K562 (cell line): ENCODE results near the gene TYSND1.

Source experiments
- ARHGAP35 ChIP-seq: fragments of 450-650 bp; IDR thresholded peaks from 2 replicates; pipeline ENCODE4 v1.6.1; 2018; ENCODE audit not compliant: partially characterized antibody
- CBX3 ChIP-seq, 2 experiments: IDR thresholded peaks; 1 replicate in 1 of 2; 2 replicates in 1 of 2; pipeline ENCODE4 v1.6.1; 2012; ENCODE audit warnings: inconsistent platforms in 2 of 2, low read length in 2 of 2, borderline replicate concordance in 1 of 2, control low read depth in 1 of 2
- CREM ChIP-seq: IDR thresholded peaks from 2 replicates; pipeline ENCODE4 v1.6.1; 2014; ENCODE audit warnings: antibody characterized with exemption, low read depth
- CTCF ChIP-seq, 3 experiments: IDR thresholded peaks in 2 of 3; conservative IDR thresholded peaks in 1 of 3; 2 replicates each; pipeline ENCODE4 v1.5.1; 2011 to 2012; ENCODE audit warnings: low read length in 3 of 3, mild to moderate bottlenecking in 3 of 3, control low read depth in 2 of 3, improper control_type of control experiment in 1 of 3, inconsistent platforms in 1 of 3, low read depth in 1 of 3, mixed read lengths in 1 of 3, moderate library complexity in 1 of 3; ENCODE audit not compliant: insufficient read depth in 2 of 3
- E2F8 ChIP-seq: fragments of 450-650 bp; IDR thresholded peaks from 2 replicates; pipeline ENCODE4 v1.7.1; 2018; ENCODE audit warnings: mild to moderate bottlenecking, low read depth; ENCODE audit not compliant: partially characterized antibody
- EZH2 ChIP-seq: IDR thresholded peaks from 2 replicates; pipeline ENCODE4 v1.6.1; 2012; ENCODE audit warnings: low read depth, mild to moderate bottlenecking, inconsistent platforms, low read length, borderline replicate concordance
- FOXK1 ChIP-seq: sonication (generic); formaldehyde crosslinking; IDR thresholded peaks from 2 replicates; pipeline ENCODE4 v1.8.0; 2022; ENCODE audit warnings: missing genetic modification reagents, mild to moderate bottlenecking, borderline replicate concordance
- HNRNPH1 ChIP-seq: fragments of 200-400 bp; formaldehyde crosslinking; optimal IDR thresholded peaks from 2 replicates; pipeline ENCODE3; 2017; ENCODE audit warnings: low read depth, mild to moderate bottlenecking, low read length, moderate library complexity
- MLLT1 ChIP-seq, 2 experiments: fragments of 450-650 bp; IDR thresholded peaks; 2 replicates each; pipeline ENCODE4 v1.6.1; 2016
- POLR2A ChIP-seq: fragments of 450-650 bp; conservative IDR thresholded peaks from 2 replicates; pipeline ENCODE4 v1.6.1; 2016
- SMARCE1 ChIP-seq: fragments of 450-650 bp; IDR thresholded peaks from 2 replicates; pipeline ENCODE4 v1.7.1; 2016; ENCODE audit warnings: mild to moderate bottlenecking
- ZNF717 ChIP-seq: fragments of 250-450 bp; sonication (Bioruptor Pico); IDR thresholded peaks from 2 replicates; pipeline ENCODE4 v1.5.0; 2021

DNA sequence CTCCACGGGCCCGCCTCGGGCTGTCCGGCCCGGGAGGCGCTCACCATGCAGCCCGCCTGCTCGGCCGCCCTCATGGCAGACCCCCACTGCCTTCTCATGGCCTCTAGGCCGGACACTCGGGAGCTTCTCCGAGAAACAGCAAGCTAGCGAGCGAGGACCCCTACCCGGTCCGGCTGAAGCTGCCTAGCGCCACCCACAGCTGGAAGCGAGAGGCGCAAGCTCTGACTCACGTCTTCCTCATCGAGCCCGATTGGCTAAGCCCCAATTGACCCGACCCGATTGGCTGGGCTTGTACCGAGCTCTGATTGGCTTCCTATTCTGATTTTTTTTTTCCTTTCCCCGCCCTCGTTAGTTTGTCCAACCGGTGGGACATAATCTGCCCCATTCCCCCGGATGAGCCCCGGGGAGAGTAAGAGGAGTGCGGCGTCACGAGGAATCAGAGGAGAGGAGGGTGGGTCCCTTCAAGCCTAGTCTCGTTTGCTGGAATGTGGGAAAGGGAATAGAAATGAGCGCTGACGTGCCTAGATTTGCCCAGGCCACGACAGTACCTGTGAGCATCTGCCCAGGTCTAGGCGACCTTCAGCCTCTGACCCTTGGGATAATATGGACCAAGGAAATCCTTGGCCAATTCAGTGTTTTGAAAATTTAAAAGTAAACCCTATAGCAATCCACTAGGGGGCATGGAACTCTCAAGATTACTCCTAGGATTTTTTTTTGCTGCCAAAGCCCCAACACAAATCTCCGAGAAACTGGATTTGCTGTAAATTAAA, at the start of gene TYSND1:
- no peak for TF ChIP-seq FOXK1 (CRISPR knock-in tag)
- TF ChIP-seq CTCF (IDR thresholded peaks at IDR 0.05 in 2 of 3, conservative IDR thresholded peaks at IDR 0.05 in 1 of 3; ENCODE audit: insufficient read depth in 2 of 3, low read depth in 1 of 3, low read length in 3 of 3), result peak; percentile 10 to 38 (median 36); a peak in 3 of 6 replicates
- TF ChIP-seq MLLT1 (IDR thresholded peaks at IDR 0.05), result no peak
- no peak for TF ChIP-seq EZH2
- no peak for TF ChIP-seq HNRNPH1
- TF ChIP-seq SMARCE1, result no peak
- TF ChIP-seq POLR2A, result 0 out of 2 replicates have a peak, but pooled peaks have one; percentile 20
- TF ChIP-seq E2F8, result no peak
- TF ChIP-seq CBX3 (IDR thresholded peaks at IDR 0.05; ENCODE audit: borderline replicate concordance in 1 of 2, low read length in 2 of 2), result no peak
- no peak for TF ChIP-seq ARHGAP35
- TF ChIP-seq CREM, result no peak
- TF ChIP-seq ZNF717 (CRISPR knock-in tag), result no peak
